ENCODE data around the gene ZNF438.

Gene ZNF438

DNA sequence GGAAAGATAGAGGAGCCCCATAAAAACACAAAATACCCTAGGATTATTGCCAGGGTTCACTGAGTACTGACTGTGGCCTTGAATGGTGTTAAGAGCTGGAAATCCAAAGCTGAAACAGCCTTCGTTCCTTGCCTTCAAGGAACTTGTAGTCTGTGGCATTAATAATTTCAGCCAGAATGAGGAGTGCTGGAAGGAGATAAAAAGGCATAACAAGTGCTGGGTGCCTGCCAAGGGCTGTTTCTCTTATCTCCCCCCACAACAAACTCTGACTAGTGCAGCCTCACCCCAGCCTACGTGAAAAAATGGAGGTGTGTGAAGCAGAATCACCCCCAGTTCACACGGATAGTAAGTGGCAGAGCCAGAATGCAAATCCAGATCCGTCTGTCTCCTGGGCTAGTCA lies 203.0 kb downstream of the ZNF438 start:
- no peaks in the 10 kb centered on the region for H3K4me1 Mint-ChIP-seq
- H3K27ac Mint-ChIP-seq = no peak overlapping the region
- DNase-seq = no peak
- ATAC-seq = no peak
- H3K36me3 Mint-ChIP-seq (ENCODE audit: low read depth) = no peaks in the 10 kb centered on the region
- peaks cover 2% of the 10 kb centered on the region for H3K27me3 Mint-ChIP-seq
- H3K4me3 Mint-ChIP-seq = no peak overlapping the region
- no peaks in the 10 kb centered on the region for H3K9me3 Mint-ChIP-seq

DNA sequence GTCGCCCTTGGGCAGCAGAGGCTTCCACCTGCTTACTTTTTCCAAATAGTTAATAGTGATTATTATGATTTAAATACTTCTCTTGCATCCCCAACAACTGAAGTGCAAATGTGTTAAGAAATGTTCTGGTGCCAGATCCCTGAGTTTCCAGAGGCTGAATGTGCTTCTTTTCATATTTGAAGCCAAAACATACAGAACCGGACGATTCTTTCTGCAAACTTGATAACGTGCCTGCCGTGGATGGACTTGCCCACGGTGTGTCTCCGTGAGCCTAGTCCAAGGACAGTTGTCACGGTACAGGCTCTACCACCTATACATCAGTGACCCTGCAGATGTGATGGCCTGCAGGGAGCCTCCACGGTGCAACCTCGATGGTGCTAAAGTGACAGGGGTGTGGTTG lies 203.5 kb downstream of the ZNF438 start:
- Mint-ChIP-seq H3K27ac (no peak overlapping the region), H3K9me3 (no peaks in the 10 kb centered on the region), H3K27me3 (peaks cover 2% of the 10 kb centered on the region), H3K4me3 (no peak overlapping the region), H3K36me3 (ENCODE audit: low read depth) (no peaks in the 10 kb centered on the region), H3K4me1 (no peaks in the 10 kb centered on the region)
- DNase-seq (no peak), ATAC-seq (no peak)

DNA sequence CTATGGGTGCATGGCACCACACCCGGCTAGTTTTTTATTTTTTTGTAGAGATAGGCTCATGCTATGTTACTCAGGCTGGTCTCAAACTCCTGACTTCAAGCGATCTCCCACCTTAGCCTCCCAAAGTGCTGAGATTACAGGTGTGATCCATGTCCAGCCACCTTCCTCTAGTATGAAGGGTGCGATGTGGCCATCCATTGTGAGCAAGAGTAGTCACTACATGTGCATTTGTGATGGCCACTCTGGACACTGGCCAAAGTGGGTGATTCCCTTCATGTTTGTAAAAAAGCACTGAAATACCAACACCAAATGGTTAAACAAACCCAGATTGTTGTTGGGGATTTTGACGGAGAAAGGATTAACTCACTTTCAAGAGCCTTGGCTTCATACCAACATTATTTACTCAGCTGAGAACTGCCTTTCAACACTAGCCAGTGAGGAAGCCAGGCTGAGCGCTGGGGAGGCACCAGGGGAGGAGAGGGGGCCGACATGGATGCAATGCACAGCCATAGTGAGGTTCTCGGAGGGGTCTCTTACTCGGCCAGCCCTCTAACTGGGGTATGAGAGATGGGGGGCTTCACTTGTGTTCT lies 204.0 kb downstream of the ZNF438 start:
- H3K27ac Mint-ChIP-seq = no peak overlapping the region
- H3K9me3 Mint-ChIP-seq = no peaks in the 10 kb centered on the region
- H3K4me1 Mint-ChIP-seq = no peaks in the 10 kb centered on the region
- ATAC-seq = no peak
- no peak overlapping the region for H3K4me3 Mint-ChIP-seq
- peaks cover 2% of the 10 kb centered on the region for H3K27me3 Mint-ChIP-seq
- H3K36me3 Mint-ChIP-seq (ENCODE audit: low read depth) = no peaks in the 10 kb centered on the region
- DNase-seq = no peak

DNA sequence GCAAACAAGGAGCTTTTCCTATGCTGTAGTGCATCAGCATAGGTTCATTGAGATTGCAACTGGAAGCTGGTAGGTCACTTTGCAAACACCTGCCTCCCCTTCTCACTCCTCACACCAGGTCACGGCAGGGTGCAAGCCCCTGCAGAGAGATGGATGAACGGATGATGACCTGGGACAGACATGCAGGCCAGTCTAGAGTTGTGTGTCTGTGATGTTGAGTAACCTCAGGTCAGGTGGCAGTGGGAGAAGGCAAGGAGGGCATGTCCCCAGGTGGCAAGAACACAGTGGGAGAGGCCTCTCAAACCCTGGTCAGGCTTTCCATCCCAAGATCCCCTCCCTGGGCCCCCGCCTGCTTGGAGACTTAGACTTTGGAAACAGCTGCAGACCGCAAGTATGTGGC lies 205.0 kb downstream of the ZNF438 start:
- no peak overlapping the region for H3K27ac Mint-ChIP-seq
- no peaks in the 10 kb centered on the region for H3K9me3 Mint-ChIP-seq
- H3K27me3 Mint-ChIP-seq = peaks cover 2% of the 10 kb centered on the region
- H3K4me3 Mint-ChIP-seq = no peak overlapping the region
- H3K36me3 Mint-ChIP-seq (ENCODE audit: low read depth) = no peaks in the 10 kb centered on the region
- no peak for ATAC-seq
- no peaks in the 10 kb centered on the region for H3K4me1 Mint-ChIP-seq
- no peak for DNase-seq

DNA sequence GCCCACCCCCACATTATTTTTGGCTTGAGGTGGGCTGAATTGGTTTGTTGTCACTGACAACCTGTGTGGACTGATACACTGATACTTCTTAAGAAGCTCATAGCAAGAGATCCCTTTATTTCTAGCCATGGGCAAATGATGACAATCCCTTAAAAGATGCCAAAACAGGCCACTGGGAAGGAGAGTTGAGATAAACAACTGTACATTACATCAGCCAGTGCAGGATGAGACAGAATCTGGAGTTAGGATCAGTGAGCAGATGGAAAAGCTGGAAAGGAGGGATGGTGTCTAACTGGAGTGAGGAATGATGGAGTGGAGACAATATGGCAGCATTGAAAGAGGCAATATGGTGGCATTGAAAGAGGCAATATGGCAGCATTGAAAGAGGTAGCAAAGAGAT lies 206.2 kb downstream of the ZNF438 start:
- H3K4me3 Mint-ChIP-seq = no peak overlapping the region
- H3K27ac Mint-ChIP-seq = no peak overlapping the region
- no peaks in the 10 kb centered on the region for H3K36me3 Mint-ChIP-seq (ENCODE audit: low read depth)
- DNase-seq = no peak
- H3K27me3 Mint-ChIP-seq = peaks cover 2% of the 10 kb centered on the region
- peaks cover under 1% of the 10 kb centered on the region for H3K4me1 Mint-ChIP-seq
- H3K9me3 Mint-ChIP-seq = no peaks in the 10 kb centered on the region
- no peak for ATAC-seq

DNA sequence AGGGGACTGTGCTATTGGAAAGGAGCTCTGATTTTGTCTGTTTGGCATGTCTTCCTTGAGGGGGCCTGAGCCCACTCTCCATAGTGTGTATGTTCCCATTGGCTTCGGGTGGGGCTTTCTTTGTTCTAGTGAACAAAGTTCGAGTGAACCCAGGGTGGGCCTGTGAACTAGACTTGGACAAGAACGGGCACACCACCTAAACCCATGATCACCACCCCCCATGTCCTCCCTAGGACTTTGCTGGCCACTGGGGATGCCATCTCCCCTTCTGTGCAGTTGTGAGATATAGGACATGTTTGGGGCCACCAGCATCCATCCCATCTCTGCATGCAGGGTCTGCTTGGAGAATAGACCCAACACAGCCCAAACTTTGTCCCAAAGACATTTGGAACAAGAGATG lies 206.6 kb downstream of the ZNF438 start:
- DNase-seq (no peak), ATAC-seq (no peak)
- Mint-ChIP-seq H3K9me3 (no peaks in the 10 kb centered on the region), H3K27ac (no peak overlapping the region), H3K27me3 (peaks cover 2% of the 10 kb centered on the region), H3K4me3 (no peak overlapping the region), H3K4me1 (peaks cover 5% of the 10 kb centered on the region), H3K36me3 (ENCODE audit: low read depth) (no peaks in the 10 kb centered on the region)

DNA sequence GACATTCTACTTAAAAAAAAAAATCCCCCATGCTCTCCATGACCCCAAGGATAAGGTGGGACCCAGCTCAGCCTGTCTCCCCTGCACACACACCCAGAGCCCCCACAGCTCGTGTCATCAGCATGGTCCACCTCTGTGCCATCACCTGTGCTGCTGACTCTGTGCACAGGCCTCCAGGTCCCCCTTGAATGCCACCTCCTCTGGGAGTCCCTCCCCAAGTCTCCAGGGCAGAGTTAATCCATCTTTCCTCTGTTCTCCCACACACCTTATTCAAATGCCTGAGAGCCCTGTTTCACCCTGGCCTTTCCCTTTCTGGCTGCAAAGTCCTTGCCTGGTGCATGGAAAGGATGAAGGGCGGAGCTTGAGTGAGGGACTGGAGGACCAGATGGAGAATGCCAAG lies 208.0 kb downstream of the ZNF438 start:
- DNase-seq = no peak
- no peaks in the 10 kb centered on the region for H3K36me3 Mint-ChIP-seq (ENCODE audit: low read depth)
- no peaks in the 10 kb centered on the region for H3K9me3 Mint-ChIP-seq
- no peak overlapping the region for H3K27ac Mint-ChIP-seq
- no peak overlapping the region for H3K4me3 Mint-ChIP-seq
- H3K4me1 Mint-ChIP-seq = peaks cover 5% of the 10 kb centered on the region
- ATAC-seq = no peak
- peaks cover 2% of the 10 kb centered on the region for H3K27me3 Mint-ChIP-seq

DNA sequence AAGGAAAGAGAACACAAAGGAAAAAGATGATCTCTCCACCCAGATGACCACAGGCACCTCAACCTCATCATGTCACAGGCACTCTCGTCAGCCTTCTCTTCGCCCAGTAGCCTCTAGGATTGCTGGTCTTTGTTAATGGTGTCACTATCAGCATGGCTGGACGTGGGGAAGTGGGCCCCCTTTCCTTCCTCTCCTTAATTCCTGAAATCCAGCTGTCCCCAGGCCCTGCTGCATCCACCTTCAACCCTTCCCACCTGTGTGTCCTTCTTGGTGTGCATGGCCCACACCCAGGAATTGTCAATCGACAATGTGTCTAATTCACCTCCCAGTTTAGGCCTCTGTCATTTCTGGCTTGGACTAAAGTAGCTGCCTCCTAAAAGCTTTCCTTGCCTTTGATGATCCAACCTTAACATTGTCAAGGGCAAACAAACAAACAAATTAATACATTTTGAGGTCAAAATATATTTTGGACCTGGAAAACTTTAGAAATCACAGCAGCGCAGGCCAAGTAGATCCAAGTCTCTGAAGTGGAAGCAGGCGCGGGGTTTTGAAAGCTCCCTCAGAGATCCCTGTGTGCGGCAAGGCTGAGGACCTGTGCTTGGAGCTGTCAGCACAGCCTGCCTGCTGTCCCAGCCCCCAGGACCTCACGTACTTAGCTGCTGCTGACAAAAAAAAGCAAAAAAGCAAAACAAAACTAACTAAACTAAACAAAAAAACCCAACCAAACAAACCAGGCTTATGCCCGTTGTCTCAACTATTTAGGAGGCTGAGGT lies 208.8 kb downstream of the ZNF438 start:
- Mint-ChIP-seq H3K36me3 (ENCODE audit: low read depth) (no peaks in the 10 kb centered on the region), H3K4me1 (peaks cover 5% of the 10 kb centered on the region), H3K27me3 (peaks cover 2% of the 10 kb centered on the region), H3K9me3 (no peaks in the 10 kb centered on the region), H3K4me3 (no peak overlapping the region), H3K27ac (no peak overlapping the region)
- no peak for DNase-seq
- no peak for ATAC-seq

DNA sequence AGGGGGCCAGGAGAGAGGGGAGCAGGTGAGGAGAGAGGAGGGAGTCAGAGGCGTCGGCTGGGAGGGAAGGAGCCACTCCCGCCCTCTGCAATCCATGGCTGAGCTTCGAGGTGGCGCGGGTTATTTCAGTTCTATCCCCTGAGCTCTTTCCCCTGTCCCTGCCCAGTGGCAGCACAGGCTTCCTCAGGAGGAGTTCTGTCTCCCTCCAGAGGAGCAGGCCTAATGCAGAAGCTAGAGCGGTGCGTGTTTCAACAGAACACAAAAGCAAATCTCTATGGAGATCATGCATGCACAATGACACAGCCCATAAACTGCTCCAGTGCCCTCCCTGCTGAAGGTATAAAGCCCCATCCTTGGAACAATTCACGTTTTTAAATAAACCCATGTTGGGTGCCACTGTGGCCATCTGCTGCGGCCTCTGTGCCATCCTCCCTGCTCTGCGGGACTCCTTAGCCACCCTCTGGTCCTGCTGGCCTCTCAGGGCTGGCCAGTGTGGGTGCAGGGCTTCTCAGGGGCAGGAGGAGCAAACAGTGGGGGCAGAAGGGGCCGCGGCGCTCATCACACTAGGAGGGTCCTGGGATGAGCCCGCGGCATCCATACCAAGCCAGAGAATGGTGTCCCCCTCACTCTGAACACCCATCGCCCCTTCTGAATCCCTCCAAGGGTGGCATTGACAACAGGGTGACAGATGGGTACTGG lies 209.5 kb downstream of the ZNF438 start:
- Mint-ChIP-seq H3K4me1 (peaks cover 5% of the 10 kb centered on the region), H3K4me3 (no peak overlapping the region)
- ATAC-seq = no peak

DNA sequence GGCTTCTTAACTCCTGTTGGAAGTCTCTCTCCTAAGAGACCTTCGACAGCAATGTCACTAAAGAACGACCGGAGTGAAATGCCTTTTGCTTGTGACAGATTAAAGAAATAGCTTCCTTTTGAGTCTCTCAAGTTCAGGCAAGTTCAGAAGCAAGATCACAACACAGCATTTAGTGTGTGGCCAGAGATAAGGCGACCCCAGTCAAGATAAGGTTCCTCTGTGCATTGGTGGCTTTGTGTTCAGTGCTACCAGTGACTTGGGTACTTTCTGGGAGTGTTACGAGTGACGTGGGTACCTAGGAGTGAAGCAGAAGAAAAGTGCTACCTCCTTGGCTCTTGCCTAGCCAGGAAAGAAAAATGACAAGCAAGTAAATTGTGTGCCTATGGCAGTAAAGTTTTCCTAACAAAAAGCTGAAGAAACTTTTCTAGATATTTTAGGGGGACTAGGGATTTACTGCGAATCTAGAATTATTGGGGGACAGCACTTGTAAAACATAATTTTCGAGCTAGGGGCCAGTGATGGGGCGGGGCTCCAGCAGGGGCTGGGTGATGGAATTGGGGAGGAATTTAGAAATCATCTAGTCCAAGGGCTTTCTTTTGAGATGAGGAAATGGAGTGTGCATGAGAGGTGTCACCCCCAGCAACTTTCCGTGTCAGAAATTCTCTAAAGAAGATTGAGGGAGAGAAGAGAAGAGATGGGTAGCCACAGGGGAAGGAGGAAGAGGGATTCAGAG lies 210.2 kb downstream of the ZNF438 start:
- Mint-ChIP-seq H3K36me3 (ENCODE audit: low read depth) (no peaks in the 10 kb centered on the region), H3K4me1 (peaks cover 5% of the 10 kb centered on the region), H3K27me3 (peaks cover 2% of the 10 kb centered on the region), H3K9me3 (no peaks in the 10 kb centered on the region), H3K27ac (no peak overlapping the region), H3K4me3 (no peak overlapping the region)
- DNase-seq = no peak
- no peak for ATAC-seq

More for the DNA sequence above, 209.5 kb downstream of the ZNF438 start:
- peaks cover 2% of the 10 kb centered on the region for H3K27me3 Mint-ChIP-seq
- no peaks in the 10 kb centered on the region for H3K36me3 Mint-ChIP-seq (ENCODE audit: low read depth)
- no peaks in the 10 kb centered on the region for H3K9me3 Mint-ChIP-seq
- no peak overlapping the region for H3K27ac Mint-ChIP-seq
- DNase-seq = no peak

DNA sequence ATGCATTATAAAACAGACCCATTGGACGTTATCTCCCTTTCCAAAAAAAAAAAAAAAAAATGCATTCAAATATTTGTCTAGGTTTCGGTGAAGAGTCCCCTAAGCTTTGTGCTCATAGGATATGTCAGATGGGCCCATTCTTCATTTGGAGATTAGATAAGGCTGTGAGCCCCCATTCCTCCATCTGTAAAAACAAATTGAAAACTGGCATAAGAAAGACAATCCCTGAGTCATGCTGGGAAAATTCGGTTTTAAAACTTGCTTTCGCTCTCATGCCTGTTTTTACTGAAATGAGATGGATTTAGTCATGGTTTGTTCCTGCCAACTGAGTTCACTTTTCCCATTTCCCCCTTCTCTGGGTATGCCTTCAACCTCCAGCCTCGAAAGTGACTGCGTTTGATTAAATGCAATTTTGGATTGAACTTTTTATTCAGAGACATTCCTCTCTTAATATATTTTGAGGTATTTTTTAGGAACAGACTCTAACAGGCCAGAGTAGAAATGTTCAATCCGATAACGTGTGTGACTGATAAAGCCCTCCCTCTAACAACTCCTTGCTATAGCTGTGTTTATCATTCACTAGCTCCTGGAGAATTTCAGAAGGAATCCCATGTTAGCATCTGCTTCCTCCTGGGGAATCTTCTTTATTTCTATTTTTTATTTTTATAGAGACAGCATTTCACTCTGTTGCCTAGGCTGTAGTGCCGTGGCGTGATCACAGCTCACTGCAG lies 211.2 kb downstream of the ZNF438 start:
- no peaks in the 10 kb centered on the region for H3K9me3 Mint-ChIP-seq
- peaks cover 5% of the 10 kb centered on the region for H3K4me1 Mint-ChIP-seq
- ATAC-seq (no peak), DNase-seq (no peak)
- no peak overlapping the region for H3K4me3 Mint-ChIP-seq
- no peak overlapping the region for H3K27ac Mint-ChIP-seq
- no peaks in the 10 kb centered on the region for H3K36me3 Mint-ChIP-seq (ENCODE audit: low read depth)
- no peaks in the 10 kb centered on the region for H3K27me3 Mint-ChIP-seq

DNA sequence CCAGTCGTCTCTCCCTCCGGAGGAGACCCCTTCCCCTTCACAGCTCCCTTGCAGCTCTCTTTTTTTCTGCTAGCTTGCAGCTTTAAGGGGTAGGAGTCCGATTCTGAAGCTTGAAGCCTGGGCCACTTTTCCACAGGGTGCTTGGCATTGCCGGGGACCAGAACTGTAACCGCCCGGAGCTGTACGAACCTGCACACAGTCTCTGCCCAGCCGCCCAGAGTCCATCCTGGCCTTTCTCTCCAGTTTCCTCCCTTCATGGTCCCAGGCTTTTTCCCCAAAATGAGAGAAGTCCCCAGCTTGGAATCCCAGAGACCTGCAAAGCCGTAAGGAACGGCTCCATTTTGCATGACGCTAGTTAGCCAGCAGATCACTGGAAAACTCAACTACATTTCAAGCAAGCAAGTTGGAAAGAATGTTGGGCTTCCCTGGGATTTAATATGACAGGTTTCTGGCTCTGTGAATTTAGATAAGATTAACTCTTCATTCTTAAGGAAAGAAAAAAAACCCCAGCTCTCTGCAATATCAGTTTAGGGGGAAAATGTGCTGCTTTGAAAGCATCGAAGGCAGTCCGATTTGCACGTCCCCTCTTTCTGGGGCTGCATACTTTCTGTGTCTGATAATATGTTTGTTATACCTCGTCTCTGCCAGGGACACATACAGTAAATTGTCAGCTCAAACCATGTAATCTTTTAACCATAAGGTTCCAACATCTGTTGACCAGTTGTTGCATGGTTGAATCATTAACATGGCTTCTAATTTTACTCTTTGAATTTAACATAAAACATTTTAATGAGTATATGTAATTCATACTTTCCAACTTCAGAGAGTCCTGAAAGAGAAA lies 212.1 kb downstream of the ZNF438 start:
- ATAC-seq (no peak), DNase-seq (no peak)
- no peaks in the 10 kb centered on the region for H3K36me3 Mint-ChIP-seq (ENCODE audit: low read depth)
- H3K27ac Mint-ChIP-seq = no peak overlapping the region
- H3K27me3 Mint-ChIP-seq = no peaks in the 10 kb centered on the region
- no peaks in the 10 kb centered on the region for H3K9me3 Mint-ChIP-seq
- no peak overlapping the region for H3K4me3 Mint-ChIP-seq
- H3K4me1 Mint-ChIP-seq = peaks cover 6% of the 10 kb centered on the region

DNA sequence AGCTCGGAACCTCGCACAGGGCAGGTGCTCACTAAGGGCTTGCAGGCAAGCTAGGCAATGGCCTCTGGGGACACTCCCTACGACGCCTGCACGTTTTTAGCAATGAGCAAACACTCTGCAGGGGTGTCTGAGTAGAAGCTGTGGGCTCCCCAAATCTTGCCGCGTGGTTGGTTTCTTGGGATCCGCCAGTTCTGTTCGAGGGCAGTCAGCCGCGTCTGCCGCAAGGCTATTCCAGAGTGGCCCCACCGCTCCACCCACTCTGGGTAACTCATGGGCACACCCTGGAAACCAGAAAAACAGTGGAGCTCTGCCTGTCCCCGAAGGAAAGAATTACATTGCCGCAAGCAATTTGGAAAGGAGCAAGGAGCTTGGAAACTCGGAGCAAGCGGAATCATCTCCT lies 212.8 kb downstream of the ZNF438 start:
- no peaks in the 10 kb centered on the region for H3K36me3 Mint-ChIP-seq (ENCODE audit: low read depth)
- H3K4me3 Mint-ChIP-seq = no peak overlapping the region
- no peaks in the 10 kb centered on the region for H3K27me3 Mint-ChIP-seq
- DNase-seq (no peak), ATAC-seq (no peak)
- H3K4me1 Mint-ChIP-seq = peaks cover 13% of the 10 kb centered on the region
- no peaks in the 10 kb centered on the region for H3K9me3 Mint-ChIP-seq
- no peak overlapping the region for H3K27ac Mint-ChIP-seq
